DMS53 (cell line): ENCODE results near the gene SFT2D1.
A peak's percentile ranks its signal among the peaks of the same experiment; 100 is the strongest.
"Not testable (repeated sequence)": the region's sequence is repeated elsewhere in the genome, so short reads cannot be mapped to it uniquely, and the experiment has no call there.

ENCODE experiments used
- DNase-seq: peaks from one replicate; lab custom pipeline; 2025; lab: John Stamatoyannopoulos, UW

The SFT2D1 gene

DNA sequence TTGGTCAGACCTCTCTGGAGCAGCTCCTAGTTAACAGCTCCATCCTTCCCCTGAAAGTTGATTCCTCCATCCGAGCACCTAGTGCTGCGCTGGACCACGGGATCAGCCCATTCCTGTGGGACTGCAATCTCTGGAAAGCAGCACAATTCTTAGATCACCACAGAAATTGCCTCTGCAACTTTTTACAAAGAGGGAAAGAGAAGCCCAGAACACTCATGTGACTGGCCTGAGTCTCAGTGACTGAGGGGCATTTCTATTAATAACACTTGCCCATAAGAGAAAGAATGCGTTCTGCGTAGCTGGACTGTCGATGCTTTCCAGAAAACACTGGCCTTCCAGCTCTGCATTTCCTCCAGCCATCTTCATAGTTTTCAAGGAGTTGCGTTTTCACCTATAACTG, 22.1 kb upstream of the SFT2D1 start:
- no peak for DNase-seq

DNA sequence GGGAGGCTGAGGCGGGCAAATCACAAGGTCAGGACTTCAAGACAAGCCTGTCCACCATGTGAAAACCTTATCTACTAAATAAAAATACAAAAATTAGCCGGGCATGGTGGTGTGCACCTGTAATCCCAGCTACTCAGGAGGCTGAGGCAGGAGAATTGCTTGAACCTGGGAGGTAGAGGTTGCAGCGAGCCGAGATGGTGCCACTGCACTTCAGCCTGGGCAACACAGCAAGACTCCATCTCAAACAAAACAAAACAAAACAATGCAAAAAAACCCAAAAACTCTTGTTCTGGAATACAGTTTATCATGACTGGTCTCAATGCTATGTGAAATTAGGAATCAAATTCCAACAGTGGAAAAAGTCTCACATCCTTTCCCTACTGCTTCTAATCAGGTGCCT, 20.1 kb upstream of the SFT2D1 start:
- DNase-seq: not testable (repeated sequence)

GRCh38 chr6:166361077-166361429, 18.7 kb upstream of the SFT2D1 start:
- DNase-seq: no peak

DNA sequence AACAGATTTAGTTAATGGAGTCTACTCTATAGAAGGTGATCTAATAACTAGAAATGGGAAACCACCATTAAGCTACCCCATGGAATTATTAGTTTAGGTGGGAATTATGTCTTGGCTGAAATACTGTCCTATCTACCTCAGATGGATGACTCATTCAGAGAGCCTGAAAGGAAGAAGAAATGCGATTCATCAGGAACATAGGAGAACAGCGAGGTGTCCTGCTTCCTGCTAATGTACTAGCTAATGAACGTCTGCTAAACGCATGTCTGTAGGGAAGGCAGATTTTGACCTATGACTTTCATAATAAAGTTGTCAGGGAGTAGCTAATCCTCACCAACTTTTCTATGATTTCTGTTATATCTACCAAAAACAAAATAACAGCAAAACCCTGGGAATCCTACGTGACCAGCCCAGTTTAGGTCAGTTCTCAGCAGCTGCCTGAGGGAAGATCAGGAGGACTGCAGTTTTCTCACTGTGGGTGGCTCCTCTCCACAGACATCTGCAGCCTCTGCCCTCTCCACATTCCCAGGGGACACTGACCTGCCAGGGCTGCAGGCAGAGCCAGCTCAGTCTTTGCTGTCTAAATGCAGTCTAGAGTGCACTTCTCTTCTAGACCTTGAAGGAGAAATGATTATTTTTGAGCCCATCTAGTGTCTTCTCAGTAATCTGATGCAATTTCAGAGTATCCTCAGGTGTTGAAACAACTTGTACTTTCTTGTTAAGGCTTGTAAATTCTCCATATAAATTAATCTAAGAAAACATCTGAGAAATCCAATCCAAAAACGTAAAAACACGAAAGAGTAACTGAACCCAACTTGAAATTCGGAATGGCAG, 18.1 kb upstream of the SFT2D1 start:
- no peak for DNase-seq

DNA sequence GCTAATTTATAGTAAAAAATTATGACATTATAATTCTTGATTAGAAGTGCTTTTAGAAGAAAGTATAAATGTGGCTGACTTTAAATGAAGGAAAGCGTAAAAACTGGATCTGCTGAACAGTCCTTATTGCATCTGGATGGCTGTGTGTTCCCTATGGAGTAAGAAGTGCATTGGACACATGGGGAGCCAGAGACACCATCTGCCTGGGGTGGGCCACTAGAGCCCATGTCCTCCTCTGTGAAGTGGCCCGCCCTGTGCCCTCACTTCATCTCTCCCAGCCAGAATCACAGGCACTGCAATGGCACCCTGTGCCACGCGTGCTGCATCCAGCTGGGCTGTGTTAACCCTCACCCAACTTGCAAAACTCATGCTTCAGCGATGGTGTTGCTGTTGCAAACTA, 13.2 kb upstream of the SFT2D1 start:
- no peak for DNase-seq

DNA sequence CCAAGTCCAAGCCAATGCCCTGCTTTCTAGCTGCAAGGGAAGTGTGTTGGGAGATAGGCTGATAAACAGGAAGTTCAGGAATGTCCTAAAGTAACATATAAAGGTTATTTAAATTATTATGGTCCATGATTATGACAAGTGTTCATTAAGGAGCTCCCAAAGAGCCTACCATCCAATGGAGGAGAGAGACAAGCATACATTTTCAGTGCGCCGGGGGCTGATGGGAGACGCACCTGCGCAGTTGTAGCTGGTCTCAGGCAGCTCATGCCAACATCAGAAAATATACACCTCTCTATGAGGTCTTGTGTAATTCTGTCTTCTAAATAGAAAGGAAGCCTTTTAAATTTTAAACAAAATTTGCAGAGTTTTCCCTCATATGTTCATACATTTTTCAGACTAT, 12.6 kb upstream of the SFT2D1 start:
- DNase-seq: no peak

- no peak for DNase-seq
Observed at GRCh38 chr6:166354143-166354542, 11.8 kb upstream of the SFT2D1 start.

- DNase-seq: no peak
Observed at GRCh38 chr6:166353507-166353906, 11.2 kb upstream of the SFT2D1 start.

DNA sequence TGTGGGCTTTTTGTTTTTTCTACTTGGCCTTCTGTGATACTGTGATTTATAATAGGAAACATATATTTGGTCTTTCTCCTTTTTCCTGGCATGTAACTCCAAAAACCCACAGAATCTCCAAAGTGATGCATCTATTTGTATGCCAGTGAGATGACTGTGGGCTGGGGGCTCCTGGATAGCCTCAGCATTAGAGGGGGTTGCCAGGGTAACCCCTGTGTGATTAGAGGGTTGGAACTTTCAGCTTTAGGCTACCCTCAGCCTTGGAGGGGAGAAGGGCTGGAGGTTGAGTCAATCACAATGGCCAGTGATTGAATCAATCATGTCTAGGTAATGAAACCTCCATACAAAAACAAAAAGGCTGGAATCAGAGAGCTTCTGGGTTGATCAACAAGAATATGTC, 10.6 kb upstream of the SFT2D1 start:
- DNase-seq: no peak

DNA sequence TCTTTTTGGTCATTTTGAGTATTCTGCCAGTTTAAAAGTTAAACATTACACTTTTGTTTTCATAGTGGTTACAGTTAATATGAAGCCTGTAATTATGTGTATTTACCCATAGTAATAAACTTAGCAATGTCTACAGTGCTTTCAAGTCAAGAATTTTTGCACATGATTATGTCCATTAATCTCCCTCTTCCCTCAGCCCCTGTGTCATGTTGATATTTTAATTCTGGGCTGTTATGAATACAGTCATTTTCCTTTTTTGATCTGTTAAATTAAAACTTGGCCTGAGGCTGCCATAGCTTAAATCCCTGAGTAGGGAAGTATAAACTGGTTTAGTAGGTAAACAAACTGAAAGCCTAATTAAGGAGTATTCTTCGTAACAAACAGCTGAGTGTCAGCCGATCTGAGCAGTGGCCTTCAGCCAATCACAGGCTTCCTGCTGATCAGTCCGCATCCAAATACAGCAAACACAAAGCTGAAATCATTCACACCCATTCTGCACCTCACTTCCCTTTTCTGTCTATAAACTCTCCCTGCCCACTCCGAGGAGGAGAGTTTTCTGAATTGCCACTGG, 9.5 kb upstream of the SFT2D1 start:
- DNase-seq: peak; percentile 49

DNA sequence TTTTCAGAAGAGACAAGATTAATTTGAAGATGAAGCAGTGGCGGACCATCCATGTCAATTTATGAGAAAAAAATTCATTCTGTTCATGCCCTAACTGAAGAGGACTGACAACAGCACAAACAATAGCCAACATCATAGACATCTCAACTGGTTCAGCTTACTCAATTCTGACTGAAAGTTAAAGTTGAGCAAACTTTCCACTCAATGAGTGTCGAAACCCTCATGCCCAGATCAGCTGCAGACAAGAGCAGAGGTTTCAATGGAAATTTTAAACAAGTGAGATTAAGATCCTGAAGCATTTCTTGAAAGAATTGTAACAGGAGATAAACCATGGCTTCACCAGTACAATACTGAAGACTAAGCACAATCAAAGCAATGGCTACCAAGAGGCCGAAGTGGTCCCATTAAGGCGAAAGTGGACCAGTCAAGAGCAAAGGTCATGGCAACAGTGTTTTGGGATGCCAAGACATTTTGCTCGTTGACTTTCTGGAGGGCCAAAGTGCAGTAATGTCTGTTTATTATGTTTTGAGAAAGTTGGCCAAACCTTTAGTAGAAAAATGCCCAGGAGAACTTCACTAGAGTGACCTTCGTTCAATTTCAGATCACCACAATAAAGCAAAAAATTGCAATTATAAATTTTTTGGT, 6.1 kb upstream of the SFT2D1 start:
- no peak for DNase-seq

- DNase-seq: no peak
Observed at GRCh38 chr6:166346965-166347364, 4.6 kb upstream of the SFT2D1 start.

DNA sequence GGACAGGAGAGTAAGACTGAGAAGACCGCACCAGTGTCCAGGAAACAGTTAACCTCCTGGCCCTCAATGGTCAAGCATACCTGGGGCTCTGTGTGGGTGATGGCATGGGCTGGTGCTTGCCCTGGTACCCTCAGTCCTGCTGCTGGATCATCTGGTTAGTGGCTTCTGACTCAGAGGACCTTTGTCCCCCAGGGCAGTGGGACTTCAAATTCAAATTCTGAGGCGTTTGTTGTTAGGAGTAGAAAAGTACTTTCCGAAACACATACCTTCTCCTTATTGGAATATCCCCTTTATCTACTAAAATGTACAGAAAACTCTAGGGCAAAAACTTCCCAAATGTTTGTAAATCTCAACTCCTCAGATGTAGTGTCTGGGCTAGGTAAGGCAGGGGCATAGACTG, 4.1 kb upstream of the SFT2D1 start:
- no peak for DNase-seq

DNA sequence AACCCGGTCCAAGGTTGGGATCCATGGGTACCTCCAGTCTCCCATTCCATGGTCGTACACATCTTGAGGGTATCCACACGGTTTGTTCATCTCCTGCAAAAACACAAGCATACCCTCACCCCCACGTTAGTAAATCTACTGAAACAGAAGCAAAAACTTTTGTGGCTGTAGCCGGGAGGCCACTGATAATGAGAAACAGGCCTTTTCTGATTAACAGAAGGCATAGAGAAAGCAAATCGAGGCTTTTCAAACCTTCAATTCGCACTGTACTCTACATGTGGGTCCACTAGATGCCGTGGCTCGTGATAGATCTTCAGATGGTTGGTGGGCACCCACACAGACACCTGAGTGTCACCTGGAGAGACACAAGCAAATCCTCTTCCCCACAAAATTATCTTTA, 3.3 kb upstream of the SFT2D1 start:
- DNase-seq: not testable (repeated sequence)

GRCh38 chr6:166344921-166345320, 2.6 kb upstream of the SFT2D1 start:
- DNase-seq: not testable (repeated sequence)

DNA sequence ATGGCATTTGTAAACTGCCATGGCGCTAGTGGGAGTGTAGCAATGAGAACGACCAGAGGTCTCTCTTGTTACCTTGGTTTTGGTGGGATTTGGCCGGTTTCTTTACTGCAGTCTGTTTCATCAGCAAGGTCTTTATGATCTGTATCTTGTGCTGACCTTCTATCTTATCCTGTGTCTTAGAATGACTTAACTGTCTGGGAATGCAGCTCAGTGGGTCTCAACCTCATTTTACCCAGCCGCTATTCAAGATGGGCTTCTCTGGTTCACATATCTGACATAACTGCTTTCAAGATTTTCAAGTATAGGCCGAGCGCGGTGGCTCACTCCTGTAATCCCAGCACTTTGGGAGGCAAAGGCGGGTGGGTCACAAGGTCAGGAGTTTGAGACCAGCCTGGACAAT, 1.9 kb upstream of the SFT2D1 start:
- DNase-seq: no peak

DNA sequence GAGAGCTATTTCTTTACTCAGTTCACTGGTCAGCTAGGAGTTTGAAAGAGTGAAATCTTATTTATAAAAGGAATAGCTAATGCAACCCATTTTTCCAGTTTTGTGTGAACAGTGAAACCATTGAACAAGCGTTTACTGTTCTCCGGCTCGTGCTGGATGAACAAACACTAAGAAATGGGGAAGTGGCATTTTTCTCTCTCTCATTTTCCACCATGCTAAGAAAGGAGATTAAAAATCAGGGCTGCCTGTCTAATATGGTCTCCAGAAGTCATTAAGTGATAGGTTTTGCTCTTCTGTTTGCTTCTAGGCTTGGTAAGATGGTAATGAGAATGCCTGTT, 774 bp upstream of the SFT2D1 start:
- peak; percentile 60 for DNase-seq

DNA sequence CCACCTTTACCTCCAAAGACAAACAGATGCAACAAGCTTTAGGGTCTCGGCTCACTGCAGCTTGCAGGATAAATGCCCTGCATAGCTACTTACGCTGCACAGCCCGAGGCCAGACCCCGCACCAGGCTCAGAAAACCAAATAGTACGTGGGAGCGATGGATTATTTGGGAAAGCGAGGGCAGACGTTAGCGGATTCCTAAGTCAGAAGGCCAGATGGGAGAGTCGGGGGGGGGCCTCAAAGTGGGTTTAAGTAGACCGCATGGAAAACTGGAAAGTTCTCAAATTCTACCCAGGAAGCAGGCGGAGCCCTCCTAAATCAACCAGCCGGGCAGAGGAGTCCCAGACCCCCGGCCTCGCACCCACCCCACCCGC, 382 bp downstream of the SFT2D1 start:
- DNase-seq: peak; percentile 50

DNA sequence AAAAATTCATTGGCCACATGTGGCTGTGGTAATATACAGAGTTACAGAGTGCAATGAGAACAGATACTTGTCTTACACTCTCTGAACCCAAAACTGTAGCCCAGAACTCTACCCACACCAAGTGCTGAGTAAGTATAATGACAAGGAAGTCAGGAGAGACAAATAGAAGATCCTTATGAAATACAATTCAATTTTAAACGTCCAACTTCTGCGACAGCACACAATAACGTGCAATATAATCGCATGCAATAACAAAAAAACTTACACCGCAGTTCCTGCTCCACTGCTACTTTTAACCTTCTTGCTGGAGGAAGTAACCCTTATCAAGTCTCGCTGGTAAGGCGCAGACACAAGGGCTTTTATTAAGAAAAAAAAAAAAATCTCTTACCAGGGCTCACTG, 881 bp downstream of the SFT2D1 start:
- no peak for DNase-seq

- DNase-seq: no peak
Observed at GRCh38 chr6:166338854-166339253, 3.5 kb downstream of the SFT2D1 start.

- DNase-seq: no peak
Observed at GRCh38 chr6:166336847-166337246, 5.5 kb downstream of the SFT2D1 start.

- no peak for DNase-seq
Observed at GRCh38 chr6:166335378-166336302, 6.7 kb downstream of the SFT2D1 start.

DNA sequence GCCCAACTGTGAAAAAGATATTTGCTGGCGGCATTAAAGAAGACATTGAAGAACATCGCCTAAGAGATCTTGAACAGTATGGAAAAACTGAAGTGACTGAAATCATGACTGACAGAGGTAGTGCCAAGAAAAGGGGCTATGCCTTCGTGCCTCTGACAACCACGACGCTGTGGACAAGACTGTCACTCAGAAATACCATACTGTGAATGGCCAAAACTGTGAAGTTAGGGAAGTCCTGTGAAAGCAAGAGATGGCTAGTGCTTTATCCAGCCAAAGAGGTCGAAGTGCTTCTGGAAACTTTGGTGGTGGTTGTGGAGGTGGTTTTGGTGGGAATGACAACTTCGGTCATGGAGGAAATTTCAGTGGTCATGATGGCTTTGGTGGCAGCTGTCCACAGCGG, 7.5 kb downstream of the SFT2D1 start:
- DNase-seq: no peak
